ENCODE data around the gene SUCNR1. TPM values are rescaled to one million over a fixed set of nuclear protein-coding genes. Genes with fewer than 3 reads are reported as not detected.

Gene SUCNR1
- total RNA-seq, 1 experiment from 2014 or later, result 0.41 TPM

Other genes with a start within 250 kb of the SUCNR1 start
- gene AADACL2, start 139.7 kb upstream of the SUCNR1 start, total RNA-seq (2021), result not detected in 2 replicates
- 0.43 TPM in 1 of 2 replicates, not detected in the other for gene AADAC, start 59.5 kb upstream of the SUCNR1 start, total RNA-seq (2021)